Right atrium auricular region (tissue), 2 donors: ENCODE results near the gene NT5C. TPM values are rescaled to one million over a fixed set of nuclear protein-coding genes. Genes with fewer than 3 reads are reported as not detected.
A peak's percentile ranks its signal among the peaks of the same experiment; 100 is the strongest.

Source experiments
- DNase-seq: peaks from one replicate; pipeline ENCODE4 v3.0.0-alpha.2; 2019; ENCODE audit warnings: low spot score
- H3K27ac ChIP-seq, 2 donors: fragments of 200-600 bp; sonication (generic); 1 replicate in 1 of 2; 2 replicates in 1 of 2; pipeline ENCODE4 v1.5.1; 2016 to 2019
- H3K27me3 ChIP-seq, 2 donors: fragments of 200-600 bp; sonication (generic); one replicate each; pipeline versions ENCODE4 v1.5.1 to v1.6.0; 2017 to 2019
- H3K36me3 ChIP-seq: fragments of 200-600 bp; sonication (generic); one replicate; pipeline ENCODE4 v1.5.1; 2016
- H3K4me1 ChIP-seq, 2 donors: fragments of 200-600 bp; sonication (generic); one replicate each; pipeline versions ENCODE4 v1.5.1 to v1.6.0; 2017 to 2019
- H3K4me3 ChIP-seq, 2 donors: fragments of 200-600 bp; sonication (generic); 1 replicate in 1 of 2; 2 replicates in 1 of 2; pipeline ENCODE4 v1.5.1; 2017 to 2019; ENCODE audit warnings: mild to moderate bottlenecking in 1 of 2, moderate library complexity in 1 of 2
- H3K9me3 ChIP-seq, 2 donors: fragments of 200-600 bp; sonication (generic); one replicate each; pipeline ENCODE4 v1.5.1; 2019
- total RNA-seq, 2 donors: library from RNA; depleted of rRNA; stranded (reverse); fragments of >200 nt; gene quantifications; one replicate each; pipeline ENCODE4 v1.1.0, GENCODE V29; 2016
- TF ChIP-seq, protein P1 (sequence below), 2 donors: fragments of 200-600 bp; sonication (generic); IDR thresholded peaks; one replicate each; pipeline ENCODE4 v1.5.1; 2019; ENCODE audit warnings: antibody characterized with exemption in 2 of 2

Gene NT5C
- 10 to 100 TPM; 41.4 to 77.5 TPM for total RNA-seq

DNA sequence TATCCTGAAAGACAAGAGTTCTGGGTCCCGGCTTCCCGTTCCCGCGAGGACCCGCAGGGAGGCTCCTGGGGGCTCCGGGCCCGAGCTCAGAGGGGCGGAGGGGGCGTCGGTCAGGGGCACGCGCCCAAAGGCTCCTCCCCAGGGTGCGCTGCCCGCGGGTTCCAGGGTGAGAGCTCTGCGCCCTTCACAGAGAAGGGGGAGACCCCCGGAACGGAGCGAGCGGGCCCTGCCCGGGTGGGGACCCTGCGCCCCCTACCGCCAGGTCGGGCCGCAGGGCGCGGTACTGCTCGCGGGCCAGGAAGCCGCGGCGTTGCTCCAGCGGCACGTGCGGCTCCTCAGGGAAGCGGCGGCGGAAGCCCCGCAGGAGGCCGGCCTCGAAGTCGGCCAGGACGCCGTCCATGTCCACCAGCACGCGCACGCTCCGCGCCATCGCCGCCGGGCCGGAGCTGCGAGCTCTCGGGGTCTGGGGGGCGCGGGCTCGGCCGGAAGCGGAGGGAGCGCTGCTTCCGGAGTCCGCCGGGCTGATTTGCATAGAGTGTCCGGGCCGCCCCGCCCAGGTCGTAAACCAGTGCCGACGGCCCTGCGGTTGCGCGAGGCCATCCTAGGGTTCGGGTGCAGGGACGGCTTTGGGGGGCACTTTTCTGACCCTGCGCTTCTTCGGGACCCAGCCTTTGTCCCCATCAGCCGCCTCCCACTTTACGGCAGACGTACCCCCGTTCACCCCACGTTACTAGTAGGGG is at the start of gene NT5C:
Gene NT5C (minus strand): TSS at position 465 of the 740 bp plus-strand sequence. CDS start 35 bp downstream, at position 430.
- Histone ChIP-seq H3K27ac (peak within 1 kb of the TSS; percentile 85 to 93), H3K36me3 (peaks cover 8% of the 10 kb centered on the region), H3K4me3 (peak within 1 kb of the TSS; percentile 68 to 82), H3K27me3 (no peaks in the 10 kb centered on the region), H3K9me3 (no peaks in the 10 kb centered on the region), H3K4me1 (peaks cover 0 to 14% of the 10 kb centered on the region in 2 donors)
- TF ChIP-seq, protein P1, sequence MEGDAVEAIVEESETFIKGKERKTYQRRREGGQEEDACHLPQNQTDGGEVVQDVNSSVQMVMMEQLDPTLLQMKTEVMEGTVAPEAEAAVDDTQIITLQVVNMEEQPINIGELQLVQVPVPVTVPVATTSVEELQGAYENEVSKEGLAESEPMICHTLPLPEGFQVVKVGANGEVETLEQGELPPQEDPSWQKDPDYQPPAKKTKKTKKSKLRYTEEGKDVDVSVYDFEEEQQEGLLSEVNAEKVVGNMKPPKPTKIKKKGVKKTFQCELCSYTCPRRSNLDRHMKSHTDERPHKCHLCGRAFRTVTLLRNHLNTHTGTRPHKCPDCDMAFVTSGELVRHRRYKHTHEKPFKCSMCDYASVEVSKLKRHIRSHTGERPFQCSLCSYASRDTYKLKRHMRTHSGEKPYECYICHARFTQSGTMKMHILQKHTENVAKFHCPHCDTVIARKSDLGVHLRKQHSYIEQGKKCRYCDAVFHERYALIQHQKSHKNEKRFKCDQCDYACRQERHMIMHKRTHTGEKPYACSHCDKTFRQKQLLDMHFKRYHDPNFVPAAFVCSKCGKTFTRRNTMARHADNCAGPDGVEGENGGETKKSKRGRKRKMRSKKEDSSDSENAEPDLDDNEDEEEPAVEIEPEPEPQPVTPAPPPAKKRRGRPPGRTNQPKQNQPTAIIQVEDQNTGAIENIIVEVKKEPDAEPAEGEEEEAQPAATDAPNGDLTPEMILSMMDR (IDR thresholded peaks at IDR 0.05), result peak; percentile 76 to 90
- peak; percentile 80 for DNase-seq

DNA sequence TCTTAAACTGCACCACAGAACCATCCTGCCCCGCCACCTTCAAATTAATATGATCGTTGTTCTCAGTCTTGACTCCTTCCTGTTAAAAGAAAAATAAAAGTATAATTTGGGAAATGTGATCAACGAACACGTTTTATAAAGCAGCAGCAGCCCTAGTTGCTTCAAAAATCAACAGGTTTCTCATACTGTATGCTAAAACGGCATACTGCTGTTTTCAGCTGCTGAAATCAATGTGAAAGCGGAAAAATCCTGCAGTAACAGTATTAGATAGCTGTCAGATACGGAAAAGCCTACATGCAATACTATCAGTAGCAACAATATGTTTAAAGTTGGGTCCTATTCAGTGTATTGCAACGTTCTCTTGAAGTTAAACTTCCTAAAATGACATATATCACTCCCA is 49.6 kb upstream of the NT5C start:
- no peaks in the 10 kb centered on the region for H3K9me3 ChIP-seq
- TF ChIP-seq, protein P1 (IDR thresholded peaks at IDR 0.05), result no peak
- no peaks in the 10 kb centered on the region for H3K27me3 ChIP-seq
- DNase-seq, result no peak
- peaks cover 0 to 29% of the 10 kb centered on the region in 2 donors for H3K4me1 ChIP-seq
- H3K27ac ChIP-seq, result peak overlapping the region; percentile 93 to 94
- H3K36me3 ChIP-seq, result peaks cover 19% of the 10 kb centered on the region
- H3K4me3 ChIP-seq, result peak overlapping the region; percentile 90 to 98

DNA sequence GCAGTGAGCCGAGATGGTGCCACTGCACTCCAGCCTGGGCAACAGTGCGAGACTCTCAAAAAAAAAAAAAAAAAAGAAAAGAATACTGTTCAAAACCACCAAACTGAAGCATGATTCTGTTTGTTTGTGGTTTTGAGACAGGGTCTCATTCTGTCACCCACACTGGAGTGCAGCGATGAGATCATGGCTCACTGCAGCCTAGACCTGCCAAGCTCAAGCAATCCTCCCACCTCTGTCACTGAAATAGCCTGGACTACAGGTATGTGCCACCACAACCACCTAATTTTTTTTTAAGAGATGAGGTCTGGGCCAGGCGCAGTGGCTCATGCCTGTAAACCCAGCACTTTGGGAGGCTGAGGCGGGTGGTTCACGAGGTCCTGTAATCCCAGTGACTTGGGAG is 46.9 kb upstream of the NT5C start:
- peaks cover 43% of the 10 kb centered on the region for H3K36me3 ChIP-seq
- no peak overlapping the region for H3K27ac ChIP-seq
- no peaks in the 10 kb centered on the region for H3K27me3 ChIP-seq
- no peaks in the 10 kb centered on the region for H3K9me3 ChIP-seq
- H3K4me3 ChIP-seq, result no peak overlapping the region
- no peak for DNase-seq
- TF ChIP-seq, protein P1 (IDR thresholded peaks at IDR 0.05), result no peak
- peaks cover 0 to 25% of the 10 kb centered on the region in 2 donors for H3K4me1 ChIP-seq

DNA sequence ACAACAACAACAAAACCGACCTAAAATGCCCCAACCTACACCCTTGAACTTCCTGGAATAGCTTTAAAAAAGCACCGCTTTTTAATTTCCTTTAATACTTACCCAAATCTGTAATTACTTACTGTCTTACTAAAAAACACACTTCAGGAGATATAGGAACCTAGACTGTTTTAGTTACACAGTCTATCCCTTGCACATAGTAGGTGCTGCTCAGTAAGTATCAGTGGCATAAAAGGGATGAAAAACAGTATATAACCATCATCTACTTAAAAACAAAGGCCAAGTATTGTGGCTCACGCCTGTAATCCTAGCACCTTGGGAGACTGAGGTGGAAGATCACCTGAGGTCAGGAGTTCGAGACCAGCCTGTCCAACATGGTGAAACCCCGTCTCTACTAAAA is 45.1 kb upstream of the NT5C start:
- TF ChIP-seq, protein P1 (IDR thresholded peaks at IDR 0.05), result no peak
- H3K27ac ChIP-seq, result no peak overlapping the region
- H3K27me3 ChIP-seq, result no peaks in the 10 kb centered on the region
- DNase-seq, result no peak
- H3K4me1 ChIP-seq, result peaks cover 0 to 26% of the 10 kb centered on the region in 2 donors
- no peaks in the 10 kb centered on the region for H3K9me3 ChIP-seq
- peaks cover 55% of the 10 kb centered on the region for H3K36me3 ChIP-seq
- H3K4me3 ChIP-seq, result no peak overlapping the region

DNA sequence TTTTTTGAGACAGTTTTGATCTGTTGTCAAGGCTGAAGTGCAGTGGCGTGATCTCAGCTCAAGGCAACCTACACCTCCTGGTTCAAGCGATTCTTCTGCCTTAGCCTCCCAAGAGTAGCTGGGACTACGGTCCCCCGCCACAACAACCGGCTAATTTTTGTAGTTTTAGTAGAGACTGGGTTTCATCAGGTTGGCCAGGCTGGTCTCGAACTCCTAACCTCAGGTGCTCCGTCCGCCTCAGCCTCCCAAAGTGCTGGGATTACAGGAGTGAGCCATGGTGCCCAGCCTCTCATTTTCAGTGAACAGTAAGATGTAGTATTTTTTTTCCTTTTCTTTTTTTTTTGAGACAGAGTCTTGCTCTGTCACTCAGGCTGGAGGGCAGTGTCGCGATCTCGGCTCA is 43.5 kb upstream of the NT5C start:
- H3K27me3 ChIP-seq, result no peaks in the 10 kb centered on the region
- H3K9me3 ChIP-seq, result no peaks in the 10 kb centered on the region
- H3K4me1 ChIP-seq, result peaks cover 0 to 12% of the 10 kb centered on the region in 2 donors
- no peak overlapping the region for H3K4me3 ChIP-seq
- TF ChIP-seq, protein P1 (IDR thresholded peaks at IDR 0.05), result no peak
- DNase-seq, result no peak
- no peak overlapping the region for H3K27ac ChIP-seq
- H3K36me3 ChIP-seq, result peaks cover 56% of the 10 kb centered on the region
